GM12875 (cell line): Measurements from ENCODE around the gene NT5DC4.

Experiments used
- H3K4me3 ChIP-seq: one replicate; pipeline ENCODE4 v1.5.1; 2011; ENCODE audit warnings: low read depth, low read length, control low read depth
- TF ChIP-seq, protein P1 (sequence below): IDR thresholded peaks from 2 replicates; pipeline ENCODE4 v1.5.1; 2011; ENCODE audit warnings: low read depth, mild to moderate bottlenecking, control low read depth, inconsistent platforms, low read length, moderate library complexity, borderline replicate concordance; ENCODE audit not compliant: insufficient read depth

The NT5DC4 gene

DNA sequence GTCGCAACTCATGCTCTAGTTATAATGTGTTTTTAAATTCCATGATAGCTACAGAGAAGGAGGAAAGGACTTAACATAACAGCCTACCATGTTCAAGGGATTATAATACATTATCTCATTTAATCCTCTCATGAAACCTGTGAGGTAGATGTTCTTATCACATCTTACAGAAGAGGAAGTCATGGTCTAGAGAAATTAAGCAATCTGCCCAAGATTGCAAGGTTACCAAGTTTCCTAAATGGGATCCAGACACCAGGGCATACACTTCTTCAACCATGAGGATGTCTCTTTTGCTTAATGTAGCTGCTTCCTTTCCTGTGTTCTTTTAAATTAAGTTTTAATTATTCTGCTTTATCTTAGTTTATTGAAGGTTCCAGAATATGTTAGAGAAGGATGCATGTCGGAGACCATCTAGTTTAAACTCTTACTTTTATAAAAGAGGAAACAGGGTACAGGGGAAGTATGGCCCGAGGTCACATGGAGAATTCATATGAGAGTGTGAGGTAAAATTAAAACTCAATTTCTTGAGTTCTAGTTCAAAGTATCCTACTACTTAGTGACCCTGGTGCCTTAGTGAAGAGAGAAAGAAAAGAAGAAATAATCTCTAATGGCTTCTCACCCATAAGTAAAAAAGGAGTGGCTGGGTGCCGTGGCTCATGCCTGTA lies 67.0 kb downstream of the NT5DC4 start:
- TF ChIP-seq, protein P1, sequence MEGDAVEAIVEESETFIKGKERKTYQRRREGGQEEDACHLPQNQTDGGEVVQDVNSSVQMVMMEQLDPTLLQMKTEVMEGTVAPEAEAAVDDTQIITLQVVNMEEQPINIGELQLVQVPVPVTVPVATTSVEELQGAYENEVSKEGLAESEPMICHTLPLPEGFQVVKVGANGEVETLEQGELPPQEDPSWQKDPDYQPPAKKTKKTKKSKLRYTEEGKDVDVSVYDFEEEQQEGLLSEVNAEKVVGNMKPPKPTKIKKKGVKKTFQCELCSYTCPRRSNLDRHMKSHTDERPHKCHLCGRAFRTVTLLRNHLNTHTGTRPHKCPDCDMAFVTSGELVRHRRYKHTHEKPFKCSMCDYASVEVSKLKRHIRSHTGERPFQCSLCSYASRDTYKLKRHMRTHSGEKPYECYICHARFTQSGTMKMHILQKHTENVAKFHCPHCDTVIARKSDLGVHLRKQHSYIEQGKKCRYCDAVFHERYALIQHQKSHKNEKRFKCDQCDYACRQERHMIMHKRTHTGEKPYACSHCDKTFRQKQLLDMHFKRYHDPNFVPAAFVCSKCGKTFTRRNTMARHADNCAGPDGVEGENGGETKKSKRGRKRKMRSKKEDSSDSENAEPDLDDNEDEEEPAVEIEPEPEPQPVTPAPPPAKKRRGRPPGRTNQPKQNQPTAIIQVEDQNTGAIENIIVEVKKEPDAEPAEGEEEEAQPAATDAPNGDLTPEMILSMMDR: no peak
- no peak overlapping the region for H3K4me3 ChIP-seq

DNA sequence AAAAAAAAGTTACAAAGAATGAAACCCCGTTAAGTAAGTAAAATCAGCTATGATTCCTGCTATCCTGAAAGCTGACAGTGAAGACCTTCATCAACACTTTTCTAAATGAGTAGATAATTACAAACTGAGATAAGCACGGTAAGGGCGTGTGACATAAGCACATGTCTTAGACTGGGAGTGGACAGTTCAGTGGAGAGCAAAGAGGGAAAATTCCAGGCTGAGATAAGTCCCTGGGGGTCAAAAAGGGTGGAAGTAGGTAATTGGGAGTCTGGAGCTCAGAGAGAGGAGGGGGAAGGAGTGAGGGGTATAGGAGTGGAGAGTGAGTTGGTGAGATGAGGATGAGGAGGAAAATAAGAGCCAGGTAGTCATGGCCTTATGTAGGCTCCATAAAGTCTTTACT lies 67.8 kb downstream of the NT5DC4 start:
- H3K4me3 ChIP-seq: no peak overlapping the region
- TF ChIP-seq, protein P1: no peak
